NCI-H1092 (cell line): Measurements from ENCODE around the gene VPS33B.

ENCODE experiments used
- DNase-seq: peaks from one replicate; lab custom pipeline; 2025; lab: John Stamatoyannopoulos, UW

VPS33B gene

GRCh38 chr15:90979582-90979981, 42.8 kb downstream of the VPS33B start:
- DNase-seq = no peak

DNA sequence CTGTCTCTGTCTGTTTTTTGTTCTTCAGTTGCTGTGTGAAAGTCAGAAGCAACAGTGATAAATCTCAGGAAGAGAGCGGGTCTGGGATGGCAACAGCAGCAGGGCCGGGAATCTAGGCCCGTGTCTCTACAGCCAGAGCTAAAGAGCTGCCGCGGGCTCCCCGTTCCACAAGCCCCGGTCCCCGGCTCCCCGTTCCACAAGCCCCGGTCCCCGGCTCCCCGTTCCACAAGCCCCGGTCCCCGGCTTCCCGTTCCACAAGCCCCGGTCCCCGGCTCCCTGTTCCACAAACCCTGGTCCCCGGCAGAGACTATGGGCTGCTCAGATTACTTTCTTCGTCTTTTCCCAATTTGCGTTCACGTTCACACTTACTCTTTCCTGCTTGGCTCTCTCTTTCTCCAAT, 48.2 kb downstream of the VPS33B start:
- DNase-seq = no peak

- DNase-seq = no peak
These were observed 50.3 kb downstream of the VPS33B start for GRCh38 chr15:90972133-90972532.

GRCh38 chr15:90970274-90970673, 52.1 kb downstream of the VPS33B start:
- no peak for DNase-seq

GRCh38 chr15:90968434-90968833, 54.0 kb downstream of the VPS33B start:
- no peak for DNase-seq

DNA sequence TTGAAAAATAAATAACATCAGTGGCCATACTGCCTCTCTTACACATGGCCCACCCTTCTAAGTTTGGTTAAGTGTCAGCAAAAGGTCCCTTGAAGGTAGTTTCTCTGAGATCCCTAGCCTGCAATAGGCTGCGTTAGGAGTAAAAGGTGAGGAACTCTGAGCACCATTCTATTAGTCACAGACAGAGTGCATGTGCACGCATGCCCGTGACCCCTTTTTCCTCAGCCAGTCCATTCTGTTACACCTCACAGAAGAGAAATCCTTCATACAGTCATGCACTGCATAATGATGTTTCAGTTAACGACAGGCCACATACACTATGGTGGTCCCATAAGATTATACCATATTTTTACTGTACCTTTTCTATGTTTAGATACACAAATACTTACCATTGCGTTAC, 55.2 kb downstream of the VPS33B start:
- no peak for DNase-seq

GRCh38 chr15:90966262-90966661, 56.1 kb downstream of the VPS33B start:
- no peak for DNase-seq

DNA sequence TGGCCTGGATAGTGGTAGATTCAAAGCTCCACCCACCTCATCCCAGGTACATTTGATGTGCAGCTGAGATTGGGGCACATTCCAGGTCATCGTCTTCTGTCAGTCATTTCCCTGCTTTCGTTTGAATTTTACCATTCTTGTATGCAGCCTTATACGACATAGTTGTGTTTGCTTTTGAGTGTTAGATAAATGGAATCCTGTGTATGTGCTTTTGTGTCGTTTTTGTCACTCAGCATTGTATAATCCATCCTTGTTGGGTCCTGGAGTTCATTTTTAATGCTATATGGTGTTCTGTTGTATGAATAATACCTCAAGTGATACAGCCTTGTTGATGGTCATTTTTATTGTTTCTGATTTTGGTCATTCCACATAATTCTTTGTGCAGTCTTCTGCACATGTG, 60.4 kb downstream of the VPS33B start:
- DNase-seq = no peak

GRCh38 chr15:90960298-90961091, 61.9 kb downstream of the VPS33B start:
- no peak for DNase-seq

- DNase-seq = peak; percentile 26
These were observed 62.5 kb downstream of the VPS33B start for GRCh38 chr15:90959894-90960293.

DNA sequence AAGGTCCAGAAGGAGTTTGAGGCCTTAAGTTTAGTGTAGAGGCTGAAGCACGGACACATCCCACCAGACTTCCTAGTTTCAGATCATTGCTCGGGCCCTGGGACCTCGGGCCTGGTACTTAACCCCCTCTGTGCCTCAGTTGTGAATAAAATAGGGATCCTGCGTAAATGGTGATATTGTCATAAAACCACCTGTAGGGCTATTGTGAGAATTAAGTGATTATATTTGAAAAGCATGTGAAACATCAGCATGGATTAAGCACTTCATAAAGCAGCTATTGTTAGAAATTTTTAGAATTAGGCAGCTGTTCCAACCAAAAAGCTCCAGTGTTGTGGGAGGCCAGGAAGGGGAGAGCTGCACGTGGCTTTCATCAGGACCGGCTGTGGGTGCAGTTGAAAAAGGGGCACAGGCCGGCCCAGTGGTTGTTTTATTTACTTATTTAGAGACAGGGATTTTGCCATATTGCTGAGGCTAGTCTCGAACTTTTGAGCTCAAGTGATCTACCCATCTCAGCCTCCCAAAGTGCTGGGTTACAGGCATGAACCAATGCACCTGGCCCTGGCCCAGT, 63.3 kb downstream of the VPS33B start:
- no peak for DNase-seq

GRCh38 chr15:90957791-90958190, 64.6 kb downstream of the VPS33B start:
- no peak for DNase-seq

GRCh38 chr15:90957031-90957790, 65.2 kb downstream of the VPS33B start:
- DNase-seq = no peak

DNA sequence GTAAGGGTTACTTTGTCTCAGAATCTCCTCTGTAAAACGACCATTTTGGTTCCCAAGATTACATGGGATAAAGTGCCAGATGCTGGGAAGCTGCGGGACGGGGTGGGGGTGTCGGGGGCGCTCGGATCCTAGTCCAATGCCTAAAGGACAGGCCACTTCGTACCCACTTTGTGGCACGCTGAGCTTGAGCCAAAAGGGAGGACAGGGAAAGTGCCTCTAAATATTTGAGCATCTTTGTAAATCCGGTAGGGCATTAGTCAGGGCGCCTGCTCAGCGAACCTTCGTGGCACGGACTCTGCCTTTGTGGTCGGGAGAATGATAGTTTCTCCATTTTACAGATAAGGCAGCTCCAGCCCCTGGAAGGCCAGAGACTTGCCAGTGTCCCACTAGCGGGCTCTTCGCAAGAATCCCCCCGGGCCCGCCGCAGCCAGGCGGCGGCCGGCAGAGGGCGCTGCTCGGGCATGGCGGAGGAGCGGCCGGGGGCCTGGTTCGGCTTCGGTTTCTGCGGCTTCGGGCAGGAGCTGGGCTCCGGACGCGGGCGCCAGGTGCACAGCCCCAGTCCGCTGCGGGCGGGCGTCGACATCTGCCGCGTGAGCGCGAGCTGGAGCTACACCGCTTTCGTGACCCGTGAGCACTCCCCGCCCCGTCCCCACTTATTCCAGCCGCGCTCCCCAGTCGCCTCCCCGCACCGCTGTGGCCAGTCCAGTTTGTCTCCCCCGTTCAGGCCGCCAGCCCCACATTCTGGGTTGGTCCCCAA, 65.9 kb downstream of the VPS33B start:
- DNase-seq = peak; percentile 48

GRCh38 chr15:90955624-90956273, 66.6 kb downstream of the VPS33B start:
- peak; percentile 4 for DNase-seq

GRCh38 chr15:90954712-90955623, 67.4 kb downstream of the VPS33B start, which contains the start of gene RCCD1:
Gene RCCD1, plus strand, starts transcription at chr15:90954884. Its CDS starts 1,851 bp downstream, at chr15:90956735.
- DNase-seq = peak; percentile 80

- DNase-seq = no peak
These were observed 68.3 kb downstream of the VPS33B start for GRCh38 chr15:90953947-90954711.

GRCh38 chr15:90952901-90953677, 69.3 kb downstream of the VPS33B start:
- DNase-seq = no peak

GRCh38 chr15:90950676-90951075, 71.7 kb downstream of the VPS33B start:
- no peak for DNase-seq
